HFFc6 (cell line): ENCODE results near the gene TLNRD1. TPM values are rescaled to one million over a fixed set of nuclear protein-coding genes. Genes with fewer than 3 reads are reported as not detected.

ENCODE experiments used
- DNase-seq: peaks from one replicate; pipeline ENCODE4 v3.0.0-alpha.2; 2018
- H3K27ac Mint-ChIP-seq: 2 replicates; pipeline ENCODE4 v1.8.0; 2020; ENCODE audit warnings: mild to moderate bottlenecking, mixed read lengths
- H3K27me3 Mint-ChIP-seq: 2 replicates; pipeline ENCODE4 v1.8.0; 2021; ENCODE audit warnings: mild to moderate bottlenecking, moderate library complexity, mixed read lengths; ENCODE audit not compliant: insufficient read depth
- H3K36me3 Mint-ChIP-seq: 2 replicates; pipeline ENCODE4 v1.8.0; 2021; ENCODE audit warnings: low read depth, mixed read lengths
- H3K4me1 Mint-ChIP-seq: 2 replicates; pipeline ENCODE4 v1.8.0; 2020; ENCODE audit warnings: low read depth, mixed read lengths
- H3K4me3 Mint-ChIP-seq: 2 replicates; pipeline ENCODE4 v1.8.0; 2020; ENCODE audit warnings: mild to moderate bottlenecking, moderate library complexity, mixed read lengths
- H3K9me3 Mint-ChIP-seq: 2 replicates; pipeline ENCODE4 v1.8.0; 2020; ENCODE audit warnings: mild to moderate bottlenecking, mixed read lengths
- CTCF ChIP-seq: fragments of 200-600 bp; sonication (generic); IDR thresholded peaks from 2 replicates; pipeline ENCODE4 v1.5.0; 2021; ENCODE audit warnings: antibody characterized with exemption, mild to moderate bottlenecking
- total RNA-seq, 6 experiments: library from RNA; stranded (reverse); fragmentation: NEBNext Ultra II Directional; extraction: Animal tissue kit (Norgen Biotek cat#: 25700); gene quantifications; 2 replicates in 1 of 6; 3 replicates in 5 of 6; pipeline ENCODE4 v1.2.3, GENCODE V29; 2021

Gene TLNRD1
- total RNA-seq, 6 experiments from 2014 or later, result 8.8 to 14.3 (median 12.7) TPM

GRCh38 chr15:81002331-81003096 lies 1.8 kb downstream of the TLNRD1 start:
- Mint-ChIP-seq H3K27ac (0 out of 2 replicates have a peak overlapping the region, but pooled peaks have one; percentile 33), H3K4me1 (peaks cover 51% of the 10 kb centered on the region), H3K27me3 (no peaks in the 10 kb centered on the region; the same call in 1 of the 2 replicates), H3K4me3 (peak overlapping the region; percentile 83), H3K9me3 (no peaks in the 10 kb centered on the region), H3K36me3 (peaks cover 16% of the 10 kb centered on the region; the same call in 1 of the 2 replicates)
- no peak for DNase-seq
- TF ChIP-seq CTCF, result no peak; the same call in 1 of the 2 replicates

GRCh38 chr15:81003097-81003350 lies 2.3 kb downstream of the TLNRD1 start:
- no peaks in the 10 kb centered on the region; the same call in 1 of the 2 replicates for H3K27me3 Mint-ChIP-seq
- no peak overlapping the region for H3K27ac Mint-ChIP-seq
- TF ChIP-seq CTCF, result no peak
- H3K4me1 Mint-ChIP-seq, result peaks cover 54% of the 10 kb centered on the region
- peaks cover 16% of the 10 kb centered on the region; the same call in 1 of the 2 replicates for H3K36me3 Mint-ChIP-seq
- no peaks in the 10 kb centered on the region for H3K9me3 Mint-ChIP-seq
- DNase-seq, result no peak
- peak overlapping the region; percentile 69 for H3K4me3 Mint-ChIP-seq

GRCh38 chr15:81006124-81006523 lies 5.4 kb downstream of the TLNRD1 start:
- H3K36me3 Mint-ChIP-seq, result peaks cover 16% of the 10 kb centered on the region; the same call in 1 of the 2 replicates
- H3K4me3 Mint-ChIP-seq, result no peak overlapping the region
- H3K27ac Mint-ChIP-seq, result no peak overlapping the region; the same call in 1 of the 2 replicates
- H3K9me3 Mint-ChIP-seq, result no peaks in the 10 kb centered on the region
- TF ChIP-seq CTCF, result no peak
- no peaks in the 10 kb centered on the region; the same call in 1 of the 2 replicates for H3K27me3 Mint-ChIP-seq
- no peak for DNase-seq
- H3K4me1 Mint-ChIP-seq, result peaks cover 61% of the 10 kb centered on the region

- H3K36me3 Mint-ChIP-seq, result peaks cover 16% of the 10 kb centered on the region; the same call in 1 of the 2 replicates
- H3K4me3 Mint-ChIP-seq, result no peak overlapping the region
- no peaks in the 10 kb centered on the region for H3K9me3 Mint-ChIP-seq
- no peaks in the 10 kb centered on the region; the same call in 1 of the 2 replicates for H3K27me3 Mint-ChIP-seq
- TF ChIP-seq CTCF, result no peak
- H3K27ac Mint-ChIP-seq, result no peak overlapping the region; the same call in 1 of the 2 replicates
- no peak for DNase-seq
- H3K4me1 Mint-ChIP-seq, result peaks cover 71% of the 10 kb centered on the region
These were observed 6.8 kb downstream of the TLNRD1 start for GRCh38 chr15:81007428-81008064.

GRCh38 chr15:81008312-81008711 lies 7.6 kb downstream of the TLNRD1 start:
- no peaks in the 10 kb centered on the region; the same call in 1 of the 2 replicates for H3K27me3 Mint-ChIP-seq
- no peak for TF ChIP-seq CTCF
- peaks cover 70% of the 10 kb centered on the region for H3K4me1 Mint-ChIP-seq
- DNase-seq, result no peak
- H3K27ac Mint-ChIP-seq, result no peak overlapping the region; the same call in 1 of the 2 replicates
- H3K36me3 Mint-ChIP-seq, result peaks cover 15% of the 10 kb centered on the region; the same call in 1 of the 2 replicates
- no peaks in the 10 kb centered on the region for H3K9me3 Mint-ChIP-seq
- no peak overlapping the region for H3K4me3 Mint-ChIP-seq
